ENCODE results near the gene MCOLN3.

- TF ChIP-seq CTCF (tag by site-specific recombination; IDR thresholded peaks at IDR 0.05) (no peak), ZFP41 (tag by site-specific recombination; IDR thresholded peaks at IDR 0.05; ENCODE audit: borderline replicate concordance) (no peak)
Observed at GRCh38 chr1:85065550-85065949, 17.2 kb upstream of the MCOLN3 start.
